Limb (tissue), 2 donors: Measurements from ENCODE around the gene AGGF1.
"Not testable (repeated sequence)": the region's sequence is repeated elsewhere in the genome, so short reads cannot be mapped to it uniquely, and the experiment has no call there.

Experiments used
- DNase-seq, 2 donors: peaks; one replicate each; pipeline ENCODE4 v3.0.0-alpha.2; 2016; ENCODE audit errors: extremely low spot score in 2 of 2

The AGGF1 gene

GRCh38 chr5:77086368-77086688, 56.1 kb downstream of the AGGF1 start:
- DNase-seq, result no peak

GRCh38 chr5:77086689-77087483, 56.7 kb downstream of the AGGF1 start, which contains the start of gene ZBED3:
TSS of gene ZBED3 (minus strand) at chr5:77087285. CDS start at chr5:77077878, 9,407 bp downstream.
- peak; percentile 85 to 89 for DNase-seq

GRCh38 chr5:77087484-77088261, 57.5 kb downstream of the AGGF1 start:
- DNase-seq, result peak; percentile 61 to 65

- DNase-seq, result no peak
Observed at GRCh38 chr5:77095189-77095588, 65.0 kb downstream of the AGGF1 start.

GRCh38 chr5:77101298-77101697, 71.1 kb downstream of the AGGF1 start:
- no peak for DNase-seq

GRCh38 chr5:77102549-77102948, 72.3 kb downstream of the AGGF1 start:
- DNase-seq, result no peak

- no peak for DNase-seq
Observed at GRCh38 chr5:77103457-77103856, 73.3 kb downstream of the AGGF1 start.

GRCh38 chr5:77104813-77105212, 74.6 kb downstream of the AGGF1 start:
- no peak for DNase-seq

- not testable (repeated sequence) for DNase-seq
Observed at GRCh38 chr5:77107035-77107434, 76.8 kb downstream of the AGGF1 start.
